Pulmonary artery endothelial cell (primary cell): ENCODE measurements around the gene HLF. TPM values are rescaled to one million over a fixed set of nuclear protein-coding genes. Genes with fewer than 3 reads are reported as not detected.

Experiments
- DNase-seq: peaks from one replicate; pipeline ENCODE4 v3.0.0-alpha.2; 2011; ENCODE audit warnings: low read depth, low spot score
- total RNA-seq: library from RNA; depleted of rRNA; stranded (reverse); fragments of >200 nt; gene quantifications from 2 replicates; pipeline ENCODE4 v1.2.3, GENCODE V29; 2014

The HLF gene
- total RNA-seq, 1 donor from 2014 or later, result 0.13 TPM

- DNase-seq, result no peak
Measured at GRCh38 chr17:55308613-55309391, 44.0 kb downstream of the HLF start.

- DNase-seq, result no peak
Measured at GRCh38 chr17:55311767-55312375, 47.1 kb downstream of the HLF start.

GRCh38 chr17:55312852-55313251, 48.1 kb downstream of the HLF start:
- DNase-seq, result no peak

GRCh38 chr17:55314061-55314783, 49.5 kb downstream of the HLF start:
- no peak for DNase-seq

- DNase-seq, result no peak
Measured at GRCh38 chr17:55314784-55315491, 50.2 kb downstream of the HLF start.

GRCh38 chr17:55316499-55316898, 51.7 kb downstream of the HLF start:
- DNase-seq, result no peak

- no peak for DNase-seq
Measured at GRCh38 chr17:55317284-55317683, 52.5 kb downstream of the HLF start.

- no peak for DNase-seq
Measured at GRCh38 chr17:55318081-55318480, 53.3 kb downstream of the HLF start.

- DNase-seq, result no peak
Measured at GRCh38 chr17:55318715-55319487, 54.1 kb downstream of the HLF start.

GRCh38 chr17:55319933-55320593, 55.3 kb downstream of the HLF start:
- DNase-seq, result no peak

GRCh38 chr17:55320594-55321426, 56.0 kb downstream of the HLF start:
- no peak for DNase-seq

- DNase-seq, result no peak
Measured at GRCh38 chr17:55321427-55322060, 56.8 kb downstream of the HLF start.

- no peak for DNase-seq
Measured at GRCh38 chr17:55322453-55322985, 57.8 kb downstream of the HLF start.

GRCh38 chr17:55323518-55324295, 58.9 kb downstream of the HLF start:
- DNase-seq, result no peak

- no peak for DNase-seq
Measured at GRCh38 chr17:55324296-55324978, 59.7 kb downstream of the HLF start.

GRCh38 chr17:55325406-55325805, 60.6 kb downstream of the HLF start:
- DNase-seq, result no peak

GRCh38 chr17:55326030-55326429, 61.3 kb downstream of the HLF start:
- DNase-seq, result no peak
